GM23338 (cell line): ENCODE measurements around the gene BCL11B. TPM values are rescaled to one million over a fixed set of nuclear protein-coding genes. Genes with fewer than 3 reads are reported as not detected.

Source experiments
- ATAC-seq: fragments of 200-7000 bp; cut with Tn5 transposase; 3 replicates; pipeline ENCODE4 v1.9.1; 2020
- DNase-seq: peaks from one replicate; pipeline ENCODE4 v3.0.0-alpha.2; 2015; ENCODE audit warnings: low spot score
- H2AFZ ChIP-seq: fragments of 200-600 bp; sonication (generic); 2 replicates; pipeline ENCODE4 v1.8.0; 2016; ENCODE audit warnings: antibody characterized with exemption, mild to moderate bottlenecking, moderate library complexity
- H3F3A ChIP-seq: fragments of 200-600 bp; sonication (generic); replicated peaks from 2 replicates; pipeline ENCODE4 v1.8.0; 2017; ENCODE audit warnings: antibody characterized with exemption, mixed run types, low read depth
- H3K27ac ChIP-seq: fragments of 200-600 bp; sonication (generic); 2 replicates; pipeline ENCODE4 v1.6.1; 2016; ENCODE audit warnings: low read depth
- H3K27me3 ChIP-seq: fragments of 200-600 bp; sonication (generic); 2 replicates; pipeline ENCODE4 v1.8.0; 2016; ENCODE audit warnings: mild to moderate bottlenecking, mixed run types, moderate library complexity; ENCODE audit not compliant: insufficient read depth
- H3K36me3 ChIP-seq: fragments of 200-600 bp; sonication (generic); 2 replicates; pipeline ENCODE4 v1.8.0; 2016; ENCODE audit warnings: mild to moderate bottlenecking; ENCODE audit not compliant: insufficient read depth
- H3K4me1 ChIP-seq: fragments of 200-600 bp; sonication (generic); 2 replicates; pipeline ENCODE4 v1.8.0; 2016; ENCODE audit warnings: mild to moderate bottlenecking, moderate library complexity; ENCODE audit not compliant: insufficient read depth
- H3K4me2 ChIP-seq: fragments of 200-600 bp; sonication (generic); 2 replicates; pipeline ENCODE4 v1.7.1; 2017; ENCODE audit warnings: mixed run types
- H3K4me3 ChIP-seq: fragments of 200-600 bp; sonication (generic); 2 replicates; pipeline ENCODE4 v1.6.1; 2016; ENCODE audit warnings: mixed run types
- H3K79me2 ChIP-seq: fragments of 200-600 bp; sonication (generic); replicated peaks from 2 replicates; pipeline ENCODE4 v1.8.0; 2017; ENCODE audit warnings: mild to moderate bottlenecking; ENCODE audit not compliant: insufficient read depth
- H3K9me2 ChIP-seq: fragments of 200-600 bp; sonication (generic); 2 replicates; pipeline ENCODE4 v1.8.0; 2017; ENCODE audit not compliant: insufficient read depth
- H4K20me1 ChIP-seq: fragments of 200-600 bp; sonication (generic); replicated peaks from 2 replicates; pipeline ENCODE4 v1.8.0; 2017; ENCODE audit warnings: mild to moderate bottlenecking; ENCODE audit not compliant: insufficient read depth
- H3K27ac Mint-ChIP-seq: 2 replicates; pipeline ENCODE4 v1.8.0; 2020; ENCODE audit warnings: inconsistent platforms, mild to moderate bottlenecking, moderate library complexity, mixed read lengths
- H3K27me3 Mint-ChIP-seq: 3 replicates; pipeline ENCODE4 v1.8.0; 2022; ENCODE audit warnings: low read depth, mild to moderate bottlenecking, moderate library complexity, mixed read lengths, inconsistent platforms; ENCODE audit not compliant: insufficient read depth, poor library complexity
- H3K36me3 Mint-ChIP-seq: 3 replicates; pipeline ENCODE4 v1.8.0; 2021; ENCODE audit warnings: low read depth, mild to moderate bottlenecking, inconsistent platforms, moderate library complexity, mixed read lengths
- H3K4me1 Mint-ChIP-seq: 3 replicates; pipeline ENCODE4 v1.8.0; 2020; ENCODE audit warnings: mild to moderate bottlenecking, inconsistent platforms, mixed read lengths
- H3K4me3 Mint-ChIP-seq: 3 replicates; pipeline ENCODE4 v1.8.0; 2021; ENCODE audit warnings: moderate library complexity, mild to moderate bottlenecking, inconsistent platforms, mixed read lengths
- H3K9me3 Mint-ChIP-seq: 3 replicates; pipeline ENCODE4 v1.8.0; 2020; ENCODE audit warnings: moderate library complexity, mild to moderate bottlenecking, inconsistent platforms, mixed read lengths
- CREB1 ChIP-seq: fragments of 250-450 bp; sonication (Bioruptor Pico); IDR thresholded peaks from 2 replicates; pipeline ENCODE4 v1.5.0; 2020; ENCODE audit warnings: low read depth, mild to moderate bottlenecking, moderate library complexity
- EZH2 ChIP-seq: fragments of 200-600 bp; sonication (generic); IDR thresholded peaks from one replicate; pipeline ENCODE4 v1.8.0; 2017; ENCODE audit warnings: antibody characterized with exemption, mild to moderate bottlenecking, low read depth; ENCODE audit not compliant: unreplicated experiment
- EZH2phosphoT487 ChIP-seq: fragments of 200-600 bp; sonication (generic); IDR thresholded peaks from one replicate; pipeline ENCODE4 v1.8.1; 2018; ENCODE audit warnings: antibody characterized with exemption; ENCODE audit not compliant: unreplicated experiment
- JUNB ChIP-seq: IDR thresholded peaks from one replicate; pipeline ENCODE4 v1.6.1; 2016; ENCODE audit warnings: antibody characterized with exemption; ENCODE audit not compliant: unreplicated experiment
- NANOG ChIP-seq: IDR thresholded peaks from 2 replicates; pipeline ENCODE4 v1.6.1; 2016; ENCODE audit warnings: antibody characterized with exemption, borderline replicate concordance
- POLR2AphosphoS5 ChIP-seq: IDR thresholded peaks from 2 replicates; pipeline ENCODE4 v1.6.1; 2016; ENCODE audit warnings: antibody characterized with exemption, low read depth
- STAT1 ChIP-seq: IDR thresholded peaks from one replicate; pipeline ENCODE4 v1.6.1; 2016; ENCODE audit warnings: antibody characterized with exemption; ENCODE audit not compliant: unreplicated experiment
- ZNF114 ChIP-seq: fragments of 250-450 bp; sonication (Bioruptor Pico); IDR thresholded peaks from 2 replicates; pipeline ENCODE4 v1.5.0; 2020; ENCODE audit warnings: mild to moderate bottlenecking, moderate library complexity
- ZNF331 ChIP-seq: fragments of 250-450 bp; sonication (Bioruptor Pico); IDR thresholded peaks from 2 replicates; pipeline ENCODE4 v1.5.0; 2020; ENCODE audit warnings: low read depth, mild to moderate bottlenecking, moderate library complexity
- polyA plus RNA-seq: library from polyadenylated mRNA; unstranded; fragments of >200 nt; fragmentation: Nextera tagmentation; extraction: Ambion mirVana; gene quantifications from 2 replicates; pipeline ENCODE4 v1.2.1, GENCODE V29; 2016
- total RNA-seq: library from RNA; depleted of rRNA; stranded (reverse); fragments of >200 nt; shearing (Covaris generic); gene quantifications from 2 replicates; pipeline ENCODE4 v1.2.3, GENCODE V29; 2014
- TF ChIP-seq, protein P1 (sequence below), 2 experiments: fragments of 200-600 bp in 1 of 2; sonication (generic) in 1 of 2; conservative IDR thresholded peaks; 2 replicates each; pipeline versions ENCODE4 v1.5.1 to v1.6.1; 2016 to 2017; ENCODE audit warnings: antibody characterized with exemption in 2 of 2, low read depth in 2 of 2, mild to moderate bottlenecking in 2 of 2, moderate library complexity in 1 of 2
- TF ChIP-seq, protein P2 (sequence below): IDR thresholded peaks from one replicate; pipeline ENCODE4 v1.6.1; 2018; ENCODE audit warnings: antibody characterized with exemption; ENCODE audit not compliant: unreplicated experiment
- TF ChIP-seq, protein P3 (sequence below): IDR thresholded peaks from 2 replicates; pipeline ENCODE4 v1.6.1; 2016; ENCODE audit warnings: antibody characterized with exemption
- TF ChIP-seq, protein P4 (sequence below): fragments of 250-450 bp; sonication (Bioruptor Pico); IDR thresholded peaks from 2 replicates; pipeline ENCODE4 v1.5.0; 2020; ENCODE audit warnings: mild to moderate bottlenecking, moderate library complexity

Gene BCL11B
- total and polyA plus RNA-seq, 2 experiments from 2014 or later, result 2.4 to 6.7 TPM

DNA sequence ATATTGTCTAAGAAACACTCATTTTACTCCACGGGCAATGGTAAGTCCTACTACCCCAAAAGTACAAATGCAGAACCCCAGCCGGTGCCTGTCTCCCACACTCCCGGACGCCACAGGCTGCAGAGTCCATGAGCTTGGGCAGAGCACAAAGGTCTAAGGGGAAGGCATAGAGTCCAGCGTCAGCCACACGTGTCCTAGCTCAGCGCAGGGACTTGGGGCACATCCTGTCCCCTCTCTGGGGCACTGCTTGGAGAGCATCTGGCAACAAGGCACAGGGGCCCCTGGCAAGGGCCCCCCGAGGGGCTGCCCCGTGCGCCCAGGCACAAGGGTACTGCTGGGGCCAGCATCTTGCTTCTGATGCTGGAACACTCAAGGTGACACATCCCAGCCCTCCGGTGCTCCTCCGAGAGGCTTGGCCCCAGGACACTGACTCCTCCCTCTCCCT lies 58.4 kb downstream of the BCL11B start:
- H3K79me2 ChIP-seq, result peaks cover 90% of the 10 kb centered on the region
- DNase-seq, result no peak
- no peaks in the 10 kb centered on the region; the same call in 2 of the 3 replicates for H3K36me3 Mint-ChIP-seq
- peaks cover 4% of the 10 kb centered on the region; the same call in 1 of the 2 replicates for H4K20me1 ChIP-seq
- no peak overlapping the region for H3K4me3 ChIP-seq
- no peak overlapping the region for H3K4me3 Mint-ChIP-seq
- H2AFZ ChIP-seq, result no peak overlapping the region
- peaks cover 2% of the 10 kb centered on the region; the same call in 1 of the 3 replicates for H3K9me3 Mint-ChIP-seq
- H3K4me1 ChIP-seq, result no peaks in the 10 kb centered on the region; the same call in 1 of the 2 replicates
- TF ChIP-seq, protein P1, sequence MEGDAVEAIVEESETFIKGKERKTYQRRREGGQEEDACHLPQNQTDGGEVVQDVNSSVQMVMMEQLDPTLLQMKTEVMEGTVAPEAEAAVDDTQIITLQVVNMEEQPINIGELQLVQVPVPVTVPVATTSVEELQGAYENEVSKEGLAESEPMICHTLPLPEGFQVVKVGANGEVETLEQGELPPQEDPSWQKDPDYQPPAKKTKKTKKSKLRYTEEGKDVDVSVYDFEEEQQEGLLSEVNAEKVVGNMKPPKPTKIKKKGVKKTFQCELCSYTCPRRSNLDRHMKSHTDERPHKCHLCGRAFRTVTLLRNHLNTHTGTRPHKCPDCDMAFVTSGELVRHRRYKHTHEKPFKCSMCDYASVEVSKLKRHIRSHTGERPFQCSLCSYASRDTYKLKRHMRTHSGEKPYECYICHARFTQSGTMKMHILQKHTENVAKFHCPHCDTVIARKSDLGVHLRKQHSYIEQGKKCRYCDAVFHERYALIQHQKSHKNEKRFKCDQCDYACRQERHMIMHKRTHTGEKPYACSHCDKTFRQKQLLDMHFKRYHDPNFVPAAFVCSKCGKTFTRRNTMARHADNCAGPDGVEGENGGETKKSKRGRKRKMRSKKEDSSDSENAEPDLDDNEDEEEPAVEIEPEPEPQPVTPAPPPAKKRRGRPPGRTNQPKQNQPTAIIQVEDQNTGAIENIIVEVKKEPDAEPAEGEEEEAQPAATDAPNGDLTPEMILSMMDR (conservative IDR thresholded peaks at IDR 0.05; ENCODE audit: low read depth in 2 of 2), result no peak
- no peak for TF ChIP-seq NANOG
- TF ChIP-seq EZH2phosphoT487, result no peak
- TF ChIP-seq, protein P2, sequence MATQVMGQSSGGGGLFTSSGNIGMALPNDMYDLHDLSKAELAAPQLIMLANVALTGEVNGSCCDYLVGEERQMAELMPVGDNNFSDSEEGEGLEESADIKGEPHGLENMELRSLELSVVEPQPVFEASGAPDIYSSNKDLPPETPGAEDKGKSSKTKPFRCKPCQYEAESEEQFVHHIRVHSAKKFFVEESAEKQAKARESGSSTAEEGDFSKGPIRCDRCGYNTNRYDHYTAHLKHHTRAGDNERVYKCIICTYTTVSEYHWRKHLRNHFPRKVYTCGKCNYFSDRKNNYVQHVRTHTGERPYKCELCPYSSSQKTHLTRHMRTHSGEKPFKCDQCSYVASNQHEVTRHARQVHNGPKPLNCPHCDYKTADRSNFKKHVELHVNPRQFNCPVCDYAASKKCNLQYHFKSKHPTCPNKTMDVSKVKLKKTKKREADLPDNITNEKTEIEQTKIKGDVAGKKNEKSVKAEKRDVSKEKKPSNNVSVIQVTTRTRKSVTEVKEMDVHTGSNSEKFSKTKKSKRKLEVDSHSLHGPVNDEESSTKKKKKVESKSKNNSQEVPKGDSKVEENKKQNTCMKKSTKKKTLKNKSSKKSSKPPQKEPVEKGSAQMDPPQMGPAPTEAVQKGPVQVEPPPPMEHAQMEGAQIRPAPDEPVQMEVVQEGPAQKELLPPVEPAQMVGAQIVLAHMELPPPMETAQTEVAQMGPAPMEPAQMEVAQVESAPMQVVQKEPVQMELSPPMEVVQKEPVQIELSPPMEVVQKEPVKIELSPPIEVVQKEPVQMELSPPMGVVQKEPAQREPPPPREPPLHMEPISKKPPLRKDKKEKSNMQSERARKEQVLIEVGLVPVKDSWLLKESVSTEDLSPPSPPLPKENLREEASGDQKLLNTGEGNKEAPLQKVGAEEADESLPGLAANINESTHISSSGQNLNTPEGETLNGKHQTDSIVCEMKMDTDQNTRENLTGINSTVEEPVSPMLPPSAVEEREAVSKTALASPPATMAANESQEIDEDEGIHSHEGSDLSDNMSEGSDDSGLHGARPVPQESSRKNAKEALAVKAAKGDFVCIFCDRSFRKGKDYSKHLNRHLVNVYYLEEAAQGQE, result no peak
- TF ChIP-seq JUNB, result no peak
- no peak for TF ChIP-seq ZNF331 (CRISPR knock-in tag)
- TF ChIP-seq, protein P3, sequence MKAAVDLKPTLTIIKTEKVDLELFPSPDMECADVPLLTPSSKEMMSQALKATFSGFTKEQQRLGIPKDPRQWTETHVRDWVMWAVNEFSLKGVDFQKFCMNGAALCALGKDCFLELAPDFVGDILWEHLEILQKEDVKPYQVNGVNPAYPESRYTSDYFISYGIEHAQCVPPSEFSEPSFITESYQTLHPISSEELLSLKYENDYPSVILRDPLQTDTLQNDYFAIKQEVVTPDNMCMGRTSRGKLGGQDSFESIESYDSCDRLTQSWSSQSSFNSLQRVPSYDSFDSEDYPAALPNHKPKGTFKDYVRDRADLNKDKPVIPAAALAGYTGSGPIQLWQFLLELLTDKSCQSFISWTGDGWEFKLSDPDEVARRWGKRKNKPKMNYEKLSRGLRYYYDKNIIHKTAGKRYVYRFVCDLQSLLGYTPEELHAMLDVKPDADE, result no peak
- TF ChIP-seq POLR2AphosphoS5, result no peak
- TF ChIP-seq CREB1 (CRISPR knock-in tag), result no peak
- TF ChIP-seq, protein P4, sequence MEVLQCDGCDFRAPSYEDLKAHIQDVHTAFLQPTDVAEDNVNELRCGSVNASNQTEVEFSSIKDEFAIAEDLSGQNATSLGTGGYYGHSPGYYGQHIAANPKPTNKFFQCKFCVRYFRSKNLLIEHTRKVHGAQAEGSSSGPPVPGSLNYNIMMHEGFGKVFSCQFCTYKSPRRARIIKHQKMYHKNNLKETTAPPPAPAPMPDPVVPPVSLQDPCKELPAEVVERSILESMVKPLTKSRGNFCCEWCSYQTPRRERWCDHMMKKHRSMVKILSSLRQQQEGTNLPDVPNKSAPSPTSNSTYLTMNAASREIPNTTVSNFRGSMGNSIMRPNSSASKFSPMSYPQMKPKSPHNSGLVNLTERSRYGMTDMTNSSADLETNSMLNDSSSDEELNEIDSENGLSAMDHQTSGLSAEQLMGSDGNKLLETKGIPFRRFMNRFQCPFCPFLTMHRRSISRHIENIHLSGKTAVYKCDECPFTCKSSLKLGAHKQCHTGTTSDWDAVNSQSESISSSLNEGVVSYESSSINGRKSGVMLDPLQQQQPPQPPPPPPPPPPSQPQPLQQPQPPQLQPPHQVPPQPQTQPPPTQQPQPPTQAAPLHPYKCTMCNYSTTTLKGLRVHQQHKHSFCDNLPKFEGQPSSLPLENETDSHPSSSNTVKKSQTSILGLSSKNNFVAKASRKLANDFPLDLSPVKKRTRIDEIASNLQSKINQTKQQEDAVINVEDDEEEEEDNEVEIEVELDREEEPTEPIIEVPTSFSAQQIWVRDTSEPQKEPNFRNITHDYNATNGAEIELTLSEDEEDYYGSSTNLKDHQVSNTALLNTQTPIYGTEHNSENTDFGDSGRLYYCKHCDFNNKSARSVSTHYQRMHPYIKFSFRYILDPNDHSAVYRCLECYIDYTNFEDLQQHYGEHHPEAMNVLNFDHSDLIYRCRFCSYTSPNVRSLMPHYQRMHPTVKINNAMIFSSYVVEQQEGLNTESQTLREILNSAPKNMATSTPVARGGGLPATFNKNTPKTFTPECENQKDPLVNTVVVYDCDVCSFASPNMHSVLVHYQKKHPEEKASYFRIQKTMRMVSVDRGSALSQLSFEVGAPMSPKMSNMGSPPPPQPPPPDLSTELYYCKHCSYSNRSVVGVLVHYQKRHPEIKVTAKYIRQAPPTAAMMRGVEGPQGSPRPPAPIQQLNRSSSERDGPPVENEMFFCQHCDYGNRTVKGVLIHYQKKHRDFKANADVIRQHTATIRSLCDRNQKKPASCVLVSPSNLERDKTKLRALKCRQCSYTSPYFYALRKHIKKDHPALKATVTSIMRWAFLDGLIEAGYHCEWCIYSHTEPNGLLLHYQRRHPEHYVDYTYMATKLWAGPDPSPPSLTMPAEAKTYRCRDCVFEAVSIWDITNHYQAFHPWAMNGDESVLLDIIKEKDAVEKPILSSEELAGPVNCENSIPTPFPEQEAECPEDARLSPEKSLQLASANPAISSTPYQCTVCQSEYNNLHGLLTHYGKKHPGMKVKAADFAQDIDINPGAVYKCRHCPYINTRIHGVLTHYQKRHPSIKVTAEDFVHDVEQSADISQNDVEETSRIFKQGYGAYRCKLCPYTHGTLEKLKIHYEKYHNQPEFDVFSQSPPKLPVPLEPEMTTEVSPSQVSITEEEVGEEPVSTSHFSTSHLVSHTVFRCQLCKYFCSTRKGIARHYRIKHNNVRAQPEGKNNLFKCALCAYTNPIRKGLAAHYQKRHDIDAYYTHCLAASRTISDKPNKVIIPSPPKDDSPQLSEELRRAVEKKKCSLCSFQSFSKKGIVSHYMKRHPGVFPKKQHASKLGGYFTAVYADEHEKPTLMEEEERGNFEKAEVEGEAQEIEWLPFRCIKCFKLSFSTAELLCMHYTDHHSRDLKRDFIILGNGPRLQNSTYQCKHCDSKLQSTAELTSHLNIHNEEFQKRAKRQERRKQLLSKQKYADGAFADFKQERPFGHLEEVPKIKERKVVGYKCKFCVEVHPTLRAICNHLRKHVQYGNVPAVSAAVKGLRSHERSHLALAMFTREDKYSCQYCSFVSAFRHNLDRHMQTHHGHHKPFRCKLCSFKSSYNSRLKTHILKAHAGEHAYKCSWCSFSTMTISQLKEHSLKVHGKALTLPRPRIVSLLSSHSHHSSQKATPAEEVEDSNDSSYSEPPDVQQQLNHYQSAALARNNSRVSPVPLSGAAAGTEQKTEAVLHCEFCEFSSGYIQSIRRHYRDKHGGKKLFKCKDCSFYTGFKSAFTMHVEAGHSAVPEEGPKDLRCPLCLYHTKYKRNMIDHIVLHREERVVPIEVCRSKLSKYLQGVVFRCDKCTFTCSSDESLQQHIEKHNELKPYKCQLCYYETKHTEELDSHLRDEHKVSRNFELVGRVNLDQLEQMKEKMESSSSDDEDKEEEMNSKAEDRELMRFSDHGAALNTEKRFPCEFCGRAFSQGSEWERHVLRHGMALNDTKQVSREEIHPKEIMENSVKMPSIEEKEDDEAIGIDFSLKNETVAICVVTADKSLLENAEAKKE, result no peak
- TF ChIP-seq EZH2, result no peak
- no peak for TF ChIP-seq ZNF114 (CRISPR knock-in tag)
- no peak for TF ChIP-seq STAT1
- H3K4me1 Mint-ChIP-seq, result peaks cover 25% of the 10 kb centered on the region
- H3K36me3 ChIP-seq, result no peaks in the 10 kb centered on the region
- H3K4me2 ChIP-seq, result no peak overlapping the region
- no peaks in the 10 kb centered on the region for H3K27me3 ChIP-seq
- H3K27me3 Mint-ChIP-seq, result peaks cover 11% of the 10 kb centered on the region
- H3F3A ChIP-seq, result 0 out of 2 replicates have a peak, but pooled peaks cover 3% of the 10 kb centered on the region
- ATAC-seq, result no peak
- H3K27ac ChIP-seq, result no peak overlapping the region
- no peaks in the 10 kb centered on the region for H3K9me2 ChIP-seq
- H3K27ac Mint-ChIP-seq, result peak overlapping the region; percentile 65; the same call in 1 of the 2 replicates
